ENCODE results near the gene CHCHD6.

Gene CHCHD6

DNA sequence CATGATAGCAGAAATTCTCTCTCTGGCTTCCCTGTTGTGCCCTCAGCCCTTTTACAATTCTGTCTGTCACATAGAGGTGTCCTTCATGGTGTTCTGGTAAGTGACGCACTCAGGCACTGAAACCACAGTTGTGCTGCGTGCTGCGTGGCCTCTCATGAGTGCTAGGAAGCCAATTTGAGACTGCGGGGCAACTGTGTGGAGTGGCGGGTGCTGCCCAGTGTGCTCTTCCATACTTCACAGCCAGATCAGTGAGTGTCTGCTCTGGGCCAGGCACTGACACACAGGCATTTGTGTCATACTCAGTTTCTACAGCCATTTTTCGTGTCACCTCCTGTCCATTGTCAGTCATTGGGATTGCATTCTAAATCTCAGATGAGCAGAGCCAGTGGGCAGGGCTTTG lies 145.7 kb downstream of the CHCHD6 start:
- H3K4me2 ChIP-seq (ENCODE audit: low read depth, low read length, poor library complexity, severe bottlenecking), result no peak overlapping the region
- H3K9ac ChIP-seq (ENCODE audit: low read length), result no peak overlapping the region
- H3K27ac ChIP-seq (ENCODE audit: low read depth, low read length), result no peak overlapping the region
- TF ChIP-seq, protein P1, sequence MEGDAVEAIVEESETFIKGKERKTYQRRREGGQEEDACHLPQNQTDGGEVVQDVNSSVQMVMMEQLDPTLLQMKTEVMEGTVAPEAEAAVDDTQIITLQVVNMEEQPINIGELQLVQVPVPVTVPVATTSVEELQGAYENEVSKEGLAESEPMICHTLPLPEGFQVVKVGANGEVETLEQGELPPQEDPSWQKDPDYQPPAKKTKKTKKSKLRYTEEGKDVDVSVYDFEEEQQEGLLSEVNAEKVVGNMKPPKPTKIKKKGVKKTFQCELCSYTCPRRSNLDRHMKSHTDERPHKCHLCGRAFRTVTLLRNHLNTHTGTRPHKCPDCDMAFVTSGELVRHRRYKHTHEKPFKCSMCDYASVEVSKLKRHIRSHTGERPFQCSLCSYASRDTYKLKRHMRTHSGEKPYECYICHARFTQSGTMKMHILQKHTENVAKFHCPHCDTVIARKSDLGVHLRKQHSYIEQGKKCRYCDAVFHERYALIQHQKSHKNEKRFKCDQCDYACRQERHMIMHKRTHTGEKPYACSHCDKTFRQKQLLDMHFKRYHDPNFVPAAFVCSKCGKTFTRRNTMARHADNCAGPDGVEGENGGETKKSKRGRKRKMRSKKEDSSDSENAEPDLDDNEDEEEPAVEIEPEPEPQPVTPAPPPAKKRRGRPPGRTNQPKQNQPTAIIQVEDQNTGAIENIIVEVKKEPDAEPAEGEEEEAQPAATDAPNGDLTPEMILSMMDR (IDR thresholded peaks at IDR 0.05; ENCODE audit: insufficient read depth, low read length, poor library complexity, severe bottlenecking), result no peak
- TF ChIP-seq EZH2phosphoT487 (conservative IDR thresholded peaks at IDR 0.05; ENCODE audit: low read length), result no peak
- H3K79me2 ChIP-seq (ENCODE audit: insufficient read depth, low read length), result no peaks in the 10 kb centered on the region
- 0 out of 2 replicates have a peak, but pooled peaks cover 2% of the 10 kb centered on the region for H4K20me1 ChIP-seq (ENCODE audit: low read depth, low read length)
- no peaks in the 10 kb centered on the region for H3K9me2 ChIP-seq (replicated peaks; ENCODE audit: insufficient read depth, low read length)
- no peaks in the 10 kb centered on the region for H3K27me3 ChIP-seq (ENCODE audit: low read length)
- no peak overlapping the region for H2AFZ ChIP-seq (ENCODE audit: low read depth, low read length, severe bottlenecking)
- no peaks in the 10 kb centered on the region for H3K9me3 ChIP-seq (ENCODE audit: insufficient read depth, low read length)
- no peaks in the 10 kb centered on the region for H3F3A ChIP-seq (ENCODE audit: insufficient read depth)
- no peak overlapping the region for H3K4me3 ChIP-seq (ENCODE audit: insufficient read depth, low read length, poor library complexity, severe bottlenecking)
- H3K36me3 ChIP-seq (ENCODE audit: low read length), result no peaks in the 10 kb centered on the region

GRCh38 chr3:126850370-126851085 lies 146.5 kb downstream of the CHCHD6 start:
- H3K9ac ChIP-seq (ENCODE audit: low read length), result no peak overlapping the region
- H3K36me3 ChIP-seq (ENCODE audit: low read length), result no peaks in the 10 kb centered on the region
- H3K27ac ChIP-seq (ENCODE audit: low read depth, low read length), result no peak overlapping the region
- no peaks in the 10 kb centered on the region for H3K9me3 ChIP-seq (ENCODE audit: insufficient read depth, low read length)
- H4K20me1 ChIP-seq (ENCODE audit: low read depth, low read length), result 0 out of 2 replicates have a peak, but pooled peaks cover 2% of the 10 kb centered on the region
- H3K27me3 ChIP-seq (ENCODE audit: low read length), result no peaks in the 10 kb centered on the region
- no peak overlapping the region for H3K4me2 ChIP-seq (ENCODE audit: low read depth, low read length, poor library complexity, severe bottlenecking)
- TF ChIP-seq, protein P1 (IDR thresholded peaks at IDR 0.05; ENCODE audit: insufficient read depth, low read length, poor library complexity, severe bottlenecking), result no peak
- no peaks in the 10 kb centered on the region for H3F3A ChIP-seq (ENCODE audit: insufficient read depth)
- no peak overlapping the region for H3K4me3 ChIP-seq (ENCODE audit: insufficient read depth, low read length, poor library complexity, severe bottlenecking)
- no peaks in the 10 kb centered on the region for H3K79me2 ChIP-seq (ENCODE audit: insufficient read depth, low read length)
- H2AFZ ChIP-seq (ENCODE audit: low read depth, low read length, severe bottlenecking), result no peak overlapping the region
- H3K9me2 ChIP-seq (replicated peaks; ENCODE audit: insufficient read depth, low read length), result no peaks in the 10 kb centered on the region

DNA sequence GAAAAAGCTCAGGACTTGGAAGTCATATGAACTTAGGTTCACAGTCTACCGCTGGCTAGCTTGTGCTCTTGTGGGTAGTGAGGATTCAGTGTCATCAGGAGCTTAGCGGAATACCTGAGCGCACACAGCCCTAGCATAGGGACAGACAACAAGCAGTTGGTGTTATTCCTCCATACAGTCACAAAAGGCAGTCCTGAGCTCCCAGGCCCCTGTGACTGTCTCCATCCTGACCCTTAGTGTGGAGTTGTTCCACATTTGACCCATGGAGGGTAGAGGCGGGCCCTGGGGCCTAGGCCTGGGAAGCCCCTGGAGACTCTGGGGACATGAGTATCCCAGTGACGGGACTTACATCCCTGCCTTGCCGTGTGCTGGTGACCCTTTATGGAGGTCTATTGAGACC lies 147.3 kb downstream of the CHCHD6 start:
- TF ChIP-seq EZH2phosphoT487 (conservative IDR thresholded peaks at IDR 0.05; ENCODE audit: low read length), result no peak
- TF ChIP-seq, protein P1 (IDR thresholded peaks at IDR 0.05; ENCODE audit: insufficient read depth, low read length, poor library complexity, severe bottlenecking), result no peak
- Histone ChIP-seq H3K9me2 (replicated peaks; ENCODE audit: insufficient read depth, low read length) (no peaks in the 10 kb centered on the region), H3F3A (ENCODE audit: insufficient read depth) (no peaks in the 10 kb centered on the region), H3K9me3 (ENCODE audit: insufficient read depth, low read length) (no peaks in the 10 kb centered on the region), H3K27ac (ENCODE audit: low read depth, low read length) (no peak overlapping the region), H4K20me1 (ENCODE audit: low read depth, low read length) (no peaks in the 10 kb centered on the region), H3K36me3 (ENCODE audit: low read length) (no peaks in the 10 kb centered on the region), H3K9ac (ENCODE audit: low read length) (no peak overlapping the region), H3K4me2 (ENCODE audit: low read depth, low read length, poor library complexity, severe bottlenecking) (no peak overlapping the region), H3K79me2 (ENCODE audit: insufficient read depth, low read length) (no peaks in the 10 kb centered on the region), H2AFZ (ENCODE audit: low read depth, low read length, severe bottlenecking) (no peak overlapping the region), H3K27me3 (ENCODE audit: low read length) (no peaks in the 10 kb centered on the region), H3K4me3 (ENCODE audit: insufficient read depth, low read length, poor library complexity, severe bottlenecking) (no peak overlapping the region)
